Esophagus muscularis mucosa (tissue), 3 donors: ENCODE measurements around the gene NPAS3.

Source experiments
- CTCF ChIP-seq, 3 experiments: fragments of 200-600 bp in 2 of 3; fragments of 450-650 bp in 1 of 3; sonication (generic) in 2 of 3; IDR thresholded peaks; one replicate each; pipeline ENCODE4 v1.5.1; 2017 to 2019; ENCODE audit warnings: antibody characterized with exemption in 3 of 3, mild to moderate bottlenecking in 2 of 3, moderate library complexity in 1 of 3
- POLR2A ChIP-seq: fragments of 450-650 bp; IDR thresholded peaks from one replicate; pipeline ENCODE4 v1.6.1; 2017; ENCODE audit warnings: antibody characterized with exemption, moderate library complexity, mild to moderate bottlenecking, low read depth
- POLR2AphosphoS5 ChIP-seq, 2 donors: sonication (generic); formaldehyde crosslinking; IDR thresholded peaks; one replicate each; pipeline ENCODE4 v1.6.1; 2017; ENCODE audit warnings: antibody characterized with exemption in 2 of 2

- TF ChIP-seq CTCF (IDR thresholded peaks at IDR 0.05), result no peak
- no peak for TF ChIP-seq POLR2A
- no peak for TF ChIP-seq POLR2AphosphoS5 (IDR thresholded peaks at IDR 0.05)
Measured at GRCh38 chr14:33081259-33081658, 142.6 kb downstream of the NPAS3 start.
